ENCODE results near the gene BSG.

The BSG gene

DNA sequence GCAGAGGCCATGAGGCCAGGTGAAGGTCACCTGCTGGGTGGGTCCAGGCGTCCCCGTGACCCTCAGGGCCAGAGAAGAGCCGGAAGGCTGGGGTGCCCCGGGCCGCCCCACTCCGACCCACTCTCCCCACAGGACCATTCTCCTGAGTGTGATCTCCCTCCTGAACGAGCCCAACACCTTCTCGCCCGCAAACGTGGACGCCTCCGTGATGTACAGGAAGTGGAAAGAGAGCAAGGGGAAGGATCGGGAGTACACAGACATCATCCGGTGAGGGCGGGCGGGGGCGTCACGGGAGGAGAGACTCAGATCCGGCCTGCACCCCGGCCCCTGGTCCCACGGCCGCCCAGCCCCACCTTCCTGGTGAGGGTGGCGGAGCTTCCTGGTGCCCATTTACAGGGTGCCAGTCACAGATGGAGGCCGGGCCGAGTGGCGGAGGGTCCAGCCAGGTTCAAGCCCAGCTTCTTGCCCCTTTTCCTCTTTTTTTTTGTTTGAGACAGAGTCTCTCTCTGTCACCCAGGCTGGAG lies 35.5 kb upstream of the BSG start:
- TF ChIP-seq SIN3A (IDR thresholded peaks at IDR 0.05; ENCODE audit: borderline replicate concordance, insufficient read depth, low read length) (no peak), FOXP2 (optimal IDR thresholded peaks at IDR 0.05; ENCODE audit: borderline replicate concordance, extremely low read depth, extremely low read length, insufficient read depth) (no peak), POLR2AphosphoS5 (IDR thresholded peaks at IDR 0.05; ENCODE audit: low read depth, low read length) (no peak), TAF1 (IDR thresholded peaks at IDR 0.05; ENCODE audit: borderline replicate concordance, insufficient read depth, low read length) (no peak)
- TF ChIP-seq, protein P1, sequence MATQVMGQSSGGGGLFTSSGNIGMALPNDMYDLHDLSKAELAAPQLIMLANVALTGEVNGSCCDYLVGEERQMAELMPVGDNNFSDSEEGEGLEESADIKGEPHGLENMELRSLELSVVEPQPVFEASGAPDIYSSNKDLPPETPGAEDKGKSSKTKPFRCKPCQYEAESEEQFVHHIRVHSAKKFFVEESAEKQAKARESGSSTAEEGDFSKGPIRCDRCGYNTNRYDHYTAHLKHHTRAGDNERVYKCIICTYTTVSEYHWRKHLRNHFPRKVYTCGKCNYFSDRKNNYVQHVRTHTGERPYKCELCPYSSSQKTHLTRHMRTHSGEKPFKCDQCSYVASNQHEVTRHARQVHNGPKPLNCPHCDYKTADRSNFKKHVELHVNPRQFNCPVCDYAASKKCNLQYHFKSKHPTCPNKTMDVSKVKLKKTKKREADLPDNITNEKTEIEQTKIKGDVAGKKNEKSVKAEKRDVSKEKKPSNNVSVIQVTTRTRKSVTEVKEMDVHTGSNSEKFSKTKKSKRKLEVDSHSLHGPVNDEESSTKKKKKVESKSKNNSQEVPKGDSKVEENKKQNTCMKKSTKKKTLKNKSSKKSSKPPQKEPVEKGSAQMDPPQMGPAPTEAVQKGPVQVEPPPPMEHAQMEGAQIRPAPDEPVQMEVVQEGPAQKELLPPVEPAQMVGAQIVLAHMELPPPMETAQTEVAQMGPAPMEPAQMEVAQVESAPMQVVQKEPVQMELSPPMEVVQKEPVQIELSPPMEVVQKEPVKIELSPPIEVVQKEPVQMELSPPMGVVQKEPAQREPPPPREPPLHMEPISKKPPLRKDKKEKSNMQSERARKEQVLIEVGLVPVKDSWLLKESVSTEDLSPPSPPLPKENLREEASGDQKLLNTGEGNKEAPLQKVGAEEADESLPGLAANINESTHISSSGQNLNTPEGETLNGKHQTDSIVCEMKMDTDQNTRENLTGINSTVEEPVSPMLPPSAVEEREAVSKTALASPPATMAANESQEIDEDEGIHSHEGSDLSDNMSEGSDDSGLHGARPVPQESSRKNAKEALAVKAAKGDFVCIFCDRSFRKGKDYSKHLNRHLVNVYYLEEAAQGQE (IDR thresholded peaks at IDR 0.05; ENCODE audit: insufficient read depth in 1 of 2, low read depth in 2 of 2, low read length in 2 of 2) = no peak

DNA sequence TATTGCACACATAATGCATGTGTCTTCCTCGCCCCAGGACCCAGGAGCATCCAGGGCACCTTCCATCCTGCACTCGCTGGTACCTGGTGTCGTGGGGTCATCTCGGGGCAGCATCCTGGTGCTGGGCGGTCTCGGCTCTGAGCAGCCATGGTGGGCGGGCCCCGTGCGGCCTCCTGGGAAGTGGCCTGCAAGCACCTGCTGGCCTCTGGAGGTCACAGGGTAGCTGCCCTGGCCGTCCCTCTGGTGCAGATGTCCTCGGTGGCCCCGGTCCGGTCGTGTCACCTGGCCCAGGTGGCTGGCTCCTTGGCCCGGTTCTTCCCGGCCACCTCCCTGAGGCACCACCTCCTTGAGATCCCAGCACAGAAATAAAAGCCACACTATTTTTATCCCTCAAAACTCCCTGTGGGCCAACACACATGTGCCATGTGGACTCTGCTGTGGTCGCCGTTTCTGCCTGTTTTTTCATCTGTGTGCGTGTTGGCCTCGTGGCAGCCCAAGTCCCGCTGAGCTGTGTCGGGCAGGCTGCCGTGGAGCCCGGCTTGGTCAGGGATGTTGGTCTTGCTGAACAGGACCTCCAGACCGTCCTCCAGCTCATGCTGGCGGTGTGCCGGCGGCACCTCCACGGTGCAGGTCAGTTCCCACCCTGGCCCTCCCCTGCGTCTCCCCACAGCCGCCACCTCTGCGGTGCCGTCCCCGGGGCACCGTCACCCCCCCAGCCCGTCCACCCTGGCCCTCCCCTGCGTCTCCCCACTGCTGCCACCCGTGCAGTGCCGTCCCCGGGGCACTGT lies 33.6 kb upstream of the BSG start:
- no peak for TF ChIP-seq TAF1 (IDR thresholded peaks at IDR 0.05; ENCODE audit: borderline replicate concordance, insufficient read depth, low read length)
- no peak for TF ChIP-seq SIN3A (IDR thresholded peaks at IDR 0.05; ENCODE audit: borderline replicate concordance, insufficient read depth, low read length)
- TF ChIP-seq, protein P1 (IDR thresholded peaks at IDR 0.05; ENCODE audit: insufficient read depth in 1 of 2, low read depth in 2 of 2, low read length in 2 of 2) = no peak
- TF ChIP-seq POLR2AphosphoS5 (IDR thresholded peaks at IDR 0.05; ENCODE audit: low read depth, low read length) = no peak
- TF ChIP-seq FOXP2 (optimal IDR thresholded peaks at IDR 0.05; ENCODE audit: borderline replicate concordance, extremely low read depth, extremely low read length, insufficient read depth) = no peak

DNA sequence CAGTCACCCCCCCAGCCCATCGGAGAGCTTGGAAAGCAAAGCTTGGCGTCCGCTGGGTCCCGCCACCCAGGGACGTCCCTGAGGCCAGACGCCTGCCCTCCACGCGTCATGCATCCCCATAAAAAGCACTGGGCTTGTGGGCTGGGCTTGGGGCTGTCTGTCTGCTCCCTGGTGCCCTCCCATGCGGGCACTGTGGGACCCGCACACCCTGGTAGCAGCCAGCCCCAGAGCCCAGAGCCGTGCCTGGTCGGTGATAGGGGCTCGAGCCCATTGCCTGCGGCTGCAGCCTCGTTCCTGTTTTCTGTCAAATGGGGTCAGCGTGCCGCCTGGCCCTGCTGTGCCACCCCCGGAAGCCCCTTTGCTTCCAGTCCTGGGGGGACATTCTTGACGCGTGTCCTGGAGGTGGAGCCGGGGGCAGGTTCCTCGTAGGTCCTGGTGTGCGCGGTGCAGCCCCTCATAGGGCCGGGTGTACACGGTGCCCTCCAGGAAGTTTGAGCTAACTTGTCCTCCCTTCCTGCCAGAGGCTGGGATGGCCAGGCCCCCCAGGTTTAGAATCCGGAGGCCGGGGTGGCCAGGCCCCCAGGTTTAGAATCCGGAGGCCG lies 32.9 kb upstream of the BSG start:
- TF ChIP-seq, protein P1 (IDR thresholded peaks at IDR 0.05; ENCODE audit: insufficient read depth in 1 of 2, low read depth in 2 of 2, low read length in 2 of 2) = no peak
- TF ChIP-seq POLR2AphosphoS5 (IDR thresholded peaks at IDR 0.05; ENCODE audit: low read depth, low read length) (no peak), FOXP2 (optimal IDR thresholded peaks at IDR 0.05; ENCODE audit: borderline replicate concordance, extremely low read depth, extremely low read length, insufficient read depth) (no peak), SIN3A (IDR thresholded peaks at IDR 0.05; ENCODE audit: borderline replicate concordance, insufficient read depth, low read length) (no peak), TAF1 (IDR thresholded peaks at IDR 0.05; ENCODE audit: borderline replicate concordance, insufficient read depth, low read length) (no peak)

DNA sequence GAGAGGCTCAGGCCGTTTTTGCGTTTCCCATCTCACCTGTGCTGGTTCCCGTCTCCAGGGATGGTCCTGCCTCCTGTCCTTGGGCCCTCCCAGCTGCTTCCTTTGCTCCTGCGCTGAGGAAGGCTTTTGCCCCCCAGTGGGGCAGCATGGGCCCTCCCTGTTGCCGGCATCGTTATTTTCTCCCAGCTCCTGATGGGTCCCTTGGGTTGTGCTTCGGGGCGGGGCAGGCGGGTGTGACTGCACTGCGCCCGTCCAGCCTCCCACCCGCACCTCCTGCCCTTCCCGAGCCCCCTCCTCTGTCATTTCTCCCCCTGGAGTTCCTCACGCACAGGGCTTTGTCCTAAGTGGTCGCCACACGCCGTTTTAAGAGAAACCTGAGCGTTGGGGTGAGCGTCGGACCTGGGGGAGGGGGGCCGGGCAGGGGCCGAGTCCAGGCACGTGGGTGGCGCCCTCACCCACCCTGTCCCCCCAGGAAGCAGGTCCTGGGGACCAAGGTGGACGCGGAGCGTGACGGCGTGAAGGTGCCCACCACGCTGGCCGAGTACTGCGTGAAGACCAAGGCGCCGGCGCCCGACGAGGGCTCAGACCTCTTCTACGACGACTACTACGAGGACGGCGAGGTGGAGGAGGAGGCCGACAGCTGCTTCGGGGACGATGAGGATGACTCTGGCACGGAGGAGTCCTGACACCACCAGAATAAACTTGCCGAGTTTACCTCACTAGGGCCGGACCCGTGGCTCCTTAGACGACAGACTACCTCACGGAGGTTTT lies 31.3 kb upstream of the BSG start:
- TF ChIP-seq, protein P1 (IDR thresholded peaks at IDR 0.05; ENCODE audit: insufficient read depth in 1 of 2, low read depth in 2 of 2, low read length in 2 of 2) = no peak
- TF ChIP-seq FOXP2 (optimal IDR thresholded peaks at IDR 0.05; ENCODE audit: borderline replicate concordance, extremely low read depth, extremely low read length, insufficient read depth) (no peak), POLR2AphosphoS5 (IDR thresholded peaks at IDR 0.05; ENCODE audit: low read depth, low read length) (no peak), TAF1 (IDR thresholded peaks at IDR 0.05; ENCODE audit: borderline replicate concordance, insufficient read depth, low read length) (no peak), SIN3A (IDR thresholded peaks at IDR 0.05; ENCODE audit: borderline replicate concordance, insufficient read depth, low read length) (no peak)

Data from PFSK-1 (cell line).